K562 (cell line): Measurements from ENCODE around the gene ADGRB2. TPM values are rescaled to one million over a fixed set of nuclear protein-coding genes. Genes with fewer than 3 reads are reported as not detected.

ENCODE experiments used
- ATAC-seq: fragments of 200-7000 bp; cut with Tn5 transposase; 3 replicates; pipeline ENCODE4 v1.9.1; 2020; ENCODE audit warnings: moderate library complexity
- BruUV-seq: library from RNA; stranded (reverse); fragments of 400-500 nt; replicated peaks from 2 replicates; lab custom pipeline; 2021; lab: Mats Ljungman, UMichigan
- CTCF ChIA-PET: fragments of 300-600 bp; formaldehyde crosslinking; extraction: SDS; loops from one replicate; lab custom pipeline; 2021; ENCODE audit warnings: low intra/inter-chr PET ratio; lab: Yijun Ruan, JAX
- POLR2A ChIA-PET: fragments of 300-600, 350-650 bp; sonication (Branson Sonifier 250); formaldehyde crosslinking; extraction: SDS; loops from one replicate; lab custom pipeline; 2021; ENCODE audit warnings: antibody characterized with exemption, inconsistent platforms; lab: Yijun Ruan, JAX
- DNase-seq, 4 experiments: peaks; one replicate each; pipeline versions ENCODE4 v3.0.0 to v3.0.0-alpha.2; 2011 to 2018; ENCODE audit warnings: low spot score in 3 of 4, mixed read lengths in 3 of 4; ENCODE audit errors: extremely low read depth in 1 of 4
- FAIRE-seq: peaks from 2 replicates; lab custom pipeline; 2011; peaks lifted over from hg19 to GRCh38; lab: Jason Lieb, UNC
- H2AFZ ChIP-seq: 2 replicates; pipeline ENCODE4 v1.6.0; 2011; ENCODE audit warnings: low read depth, low read length, control low read depth, inconsistent platforms
- H3K27ac ChIP-seq: fragments of 200-600 bp; 3 replicates; pipeline ENCODE4 v1.8.0; 2011; ENCODE audit warnings: low read depth, mild to moderate bottlenecking, control low read depth, inconsistent platforms, low read length, moderate library complexity, mixed read lengths; ENCODE audit errors: extremely low read depth
- H3K27me3 ChIP-seq, 2 experiments: fragments of 300-600 bp in 1 of 2; 2 replicates in 1 of 2; 3 replicates in 1 of 2; pipeline versions ENCODE4 v1.6.0 to v1.8.0; 2011; ENCODE audit warnings: inconsistent platforms in 2 of 2, low read length in 2 of 2, mild to moderate bottlenecking in 1 of 2, mixed read lengths in 1 of 2, moderate library complexity in 1 of 2; ENCODE audit not compliant: control insufficient read depth in 2 of 2, insufficient read depth in 2 of 2
- H3K36me3 ChIP-seq: fragments of 300-600 bp; 3 replicates; pipeline ENCODE4 v1.8.0; 2011; ENCODE audit warnings: mild to moderate bottlenecking, low read length, inconsistent platforms; ENCODE audit not compliant: control insufficient read depth, insufficient read depth
- H3K4me1 ChIP-seq, 2 experiments: fragments of 200-600 bp in 1 of 2; replicated peaks in 1 of 2; 2 replicates in 1 of 2; 3 replicates in 1 of 2; pipeline versions ENCODE4 v1.5.1 to v1.8.0; 2011; ENCODE audit warnings: inconsistent platforms in 2 of 2, low read length in 2 of 2, mild to moderate bottlenecking in 1 of 2, mixed read lengths in 1 of 2, moderate library complexity in 1 of 2; ENCODE audit not compliant: control insufficient read depth in 2 of 2, insufficient read depth in 2 of 2
- H3K4me2 ChIP-seq: 2 replicates; pipeline ENCODE4 v1.6.1; 2011; ENCODE audit warnings: low read length, control low read depth, inconsistent platforms, mixed read lengths; ENCODE audit not compliant: insufficient read depth
- H3K4me3 ChIP-seq: fragments of 200-600 bp; sonication (generic), shearing (Covaris generic); 2 replicates; pipeline ENCODE4 v1.5.1; 2016; ENCODE audit warnings: control low read depth, inconsistent platforms
- H3K79me2 ChIP-seq: fragments of 200-600 bp; 3 replicates; pipeline ENCODE4 v1.8.0; 2011; ENCODE audit warnings: low read length, inconsistent platforms; ENCODE audit not compliant: control insufficient read depth, insufficient read depth
- H3K9ac ChIP-seq, 2 experiments: 2 replicates each; pipeline versions ENCODE4 v1.6.0 to v1.6.1; 2011; ENCODE audit warnings: low read depth in 2 of 2, low read length in 2 of 2, control low read depth in 1 of 2, inconsistent platforms in 1 of 2, mild to moderate bottlenecking in 1 of 2, mixed read lengths in 1 of 2; ENCODE audit not compliant: insufficient read depth in 1 of 2
- H3K9me1 ChIP-seq: one replicate; pipeline ENCODE4 v1.6.0; 2011; ENCODE audit warnings: inconsistent platforms, mild to moderate bottlenecking, low read length, moderate library complexity; ENCODE audit not compliant: control insufficient read depth, insufficient read depth
- H3K9me3 ChIP-seq: replicated peaks from 2 replicates; pipeline ENCODE4 v1.5.1; 2011; ENCODE audit warnings: low read depth, low read length, inconsistent platforms; ENCODE audit not compliant: control insufficient read depth, insufficient read depth
- H4K20me1 ChIP-seq: replicated peaks from 2 replicates; pipeline ENCODE4 v1.6.1; 2011; ENCODE audit warnings: low read length, inconsistent platforms, mixed read lengths; ENCODE audit not compliant: control insufficient read depth, insufficient read depth
- CAMTA2 ChIP-seq: fragments of 250-450 bp; sonication (Bioruptor Pico); conservative IDR thresholded peaks from 2 replicates; pipeline ENCODE4 v1.5.1; 2022
- MECOM ChIP-seq: fragments of 250-450 bp; sonication (Bioruptor Pico); IDR thresholded peaks from 2 replicates; pipeline ENCODE4 v1.8.0; 2022; ENCODE audit warnings: inconsistent platforms
- MED1 ChIP-seq: sonication (generic); formaldehyde crosslinking; IDR thresholded peaks from 2 replicates; pipeline ENCODE4 v1.8.1; 2023; ENCODE audit warnings: missing genetic modification reagents, borderline replicate concordance
- NELFE ChIP-seq: IDR thresholded peaks from 2 replicates; pipeline ENCODE4 v1.6.1; 2011; ENCODE audit warnings: mild to moderate bottlenecking; ENCODE audit not compliant: insufficient read depth, insufficient read length
- PHF21A ChIP-seq: fragments of 450-650 bp; IDR thresholded peaks from 2 replicates; pipeline ENCODE4 v1.6.1; 2017; ENCODE audit warnings: low read depth, borderline replicate concordance
- POLR2AphosphoS2 ChIP-seq: IDR thresholded peaks from 2 replicates; pipeline ENCODE4 v1.6.1; 2012; ENCODE audit warnings: low read length, improper control_type of control experiment
- TAF15 ChIP-seq: fragments of 200-400 bp; formaldehyde crosslinking; IDR thresholded peaks from 2 replicates; pipeline ENCODE4 v1.6.1; 2017; ENCODE audit warnings: mild to moderate bottlenecking, low read depth, low read length, moderate library complexity
- TGIF2 ChIP-seq: sonication (generic); formaldehyde crosslinking; IDR thresholded peaks from 2 replicates; pipeline ENCODE4 v1.8.1; 2022; ENCODE audit warnings: mild to moderate bottlenecking, missing genetic modification reagents, moderate library complexity
- ZC3H4 ChIP-seq: sonication (generic); formaldehyde crosslinking; IDR thresholded peaks from 2 replicates; pipeline ENCODE4 v1.9.0; 2021; ENCODE audit warnings: missing genetic modification reagents, borderline replicate concordance
- ZNF217 ChIP-seq: sonication (generic); formaldehyde crosslinking; IDR thresholded peaks from 2 replicates; pipeline ENCODE4 v1.8.0; 2022; ENCODE audit warnings: mild to moderate bottlenecking, missing genetic modification reagents
- ZNF239 ChIP-seq: fragments of 250-450 bp; sonication (Bioruptor Pico); IDR thresholded peaks from 2 replicates; pipeline ENCODE4 v1.4.0; 2020; ENCODE audit warnings: mild to moderate bottlenecking
- ZNF668 ChIP-seq: fragments of 250-450 bp; sonication (Bioruptor Pico); IDR thresholded peaks from 2 replicates; pipeline ENCODE4 v1.8.0; 2022; ENCODE audit warnings: mild to moderate bottlenecking, inconsistent platforms
- ZSCAN32 ChIP-seq: fragments of 450-650 bp; formaldehyde crosslinking; IDR thresholded peaks from 2 replicates; pipeline ENCODE4 v1.4.0; 2020; ENCODE audit warnings: mild to moderate bottlenecking, moderate library complexity
- WGBS: fragments of 100-300 bp; shearing (Covaris generic); methylation state at CpG from one replicate; pipeline ENCODE4 v1.1.6; 2016; ENCODE audit warnings: low coverage, mixed read lengths; ENCODE audit not compliant: insufficient coverage; ENCODE audit errors: missing lambda C conversion rate; 5-methylcytosine and 5-hydroxymethylcytosine counted together
- in situ Hi-C: fragments of 300-500 bp; cut with MboI; formaldehyde crosslinking; loops from 4 replicates; pipeline ENCODE4 v1.15.0; 2018; ENCODE audit warnings: inconsistent platforms, mixed read lengths
- intact Hi-C: fragments of 100-400 bp; cut with micrococcal nuclease; formaldehyde crosslinking; loops from 2 replicates; pipeline ENCODE4 v1.14.2; 2022
- polyA plus RNA-seq, 8 experiments: library from polyadenylated mRNA; depleted of rRNA in 4 of 8; stranded (reverse) in 5 of 8; unstranded in 3 of 8; fragments of >200 nt; fragmentation: Nextera tagmentation in 2 of 8; fragmentation: Illumina TruSeq in 1 of 8; extraction: Ambion mirVana in 2 of 8; extraction: Trizol in 1 of 8; gene quantifications; 2 replicates each; pipeline versions ENCODE4 v1.2.1 to v1.2.3, GENCODE V29; 2011 to 2014; ENCODE audit warnings: inconsistent platforms in 1 of 8, missing spikeins in 1 of 8
- total RNA-seq, 7 experiments: library from RNA; depleted of rRNA in 6 of 7; stranded (reverse); fragments of >200 nt in 6 of 7; fragmentation: Illumina TruSeq in 2 of 7; extraction: Trizol in 2 of 7; gene quantifications; 2 replicates each; pipeline versions ENCODE4 v1.2.1 to v1.2.3, GENCODE V29; 2011 to 2021; ENCODE audit warnings: low replicate concordance in 1 of 7
- TF ChIP-seq, protein P1 (sequence below): fragments of 450-650 bp; IDR thresholded peaks from 2 replicates; pipeline ENCODE4 v1.6.1; 2017; ENCODE audit warnings: antibody characterized with exemption

ADGRB2 gene
- total and polyA plus RNA-seq, 9 of the 15 experiments (the other 6 are each of a cell fraction or from before 2014, with no cell fraction given): 0.04 to 0.23 (median 0.20) TPM; not detected in 2

- H3K27ac ChIP-seq: no peak overlapping the region
- FAIRE-seq (no peak), ATAC-seq (no peak), DNase-seq (no peak)
- H3K4me1 ChIP-seq: peaks cover 27 to 40% of the 10 kb centered on the region in 2 experiments
- no peak overlapping the region for H3K4me3 ChIP-seq
- TF ChIP-seq POLR2AphosphoS2: no peak
- TF ChIP-seq MED1: no peak
- no peak for TF ChIP-seq TAF15
- TF ChIP-seq ZNF217 (CRISPR knock-in tag): no peak
- in situ Hi-C loops: no loop called here
- intact Hi-C loops: no loop called here
- no peaks in the 10 kb centered on the region for H3K36me3 ChIP-seq
- H3K4me2 ChIP-seq: no peak overlapping the region
- H3K9me3 ChIP-seq: no peaks in the 10 kb centered on the region
- H4K20me1 ChIP-seq: peaks cover 47% of the 10 kb centered on the region
- BruUV-seq: no TSS peak
- no peak overlapping the region for H2AFZ ChIP-seq
- H3K27me3 ChIP-seq: peaks cover 22 to 64% of the 10 kb centered on the region in 2 experiments; a peak in 4 of 5 replicates
- no peaks in the 10 kb centered on the region for H3K79me2 ChIP-seq
- 0 out of 4 replicates have a peak overlapping the region, but pooled peaks of 1 of the 2 experiments have one; percentile 32 for H3K9ac ChIP-seq
- WGBS: 14% methylated on average over 7 of the region's 7 CpGs
- CTCF ChIA-PET: interaction anchor here (0.6 kb wide), 1 partner anchor 468 kb away, joined by 7 read pairs; no protein-coding TSS in a partner anchor
- no peaks in the 10 kb centered on the region for H3K9me1 ChIP-seq
- POLR2A ChIA-PET: interaction anchor here (0.7 to 2.4 kb wide), 3 partner anchors 11 to 240 kb away, joined by 3 to 9 read pairs (median 3); no protein-coding TSS in a partner anchor
These were observed 3.1 kb upstream of the ADGRB2 start for GRCh38 chr1:31767225-31767624.

DNA sequence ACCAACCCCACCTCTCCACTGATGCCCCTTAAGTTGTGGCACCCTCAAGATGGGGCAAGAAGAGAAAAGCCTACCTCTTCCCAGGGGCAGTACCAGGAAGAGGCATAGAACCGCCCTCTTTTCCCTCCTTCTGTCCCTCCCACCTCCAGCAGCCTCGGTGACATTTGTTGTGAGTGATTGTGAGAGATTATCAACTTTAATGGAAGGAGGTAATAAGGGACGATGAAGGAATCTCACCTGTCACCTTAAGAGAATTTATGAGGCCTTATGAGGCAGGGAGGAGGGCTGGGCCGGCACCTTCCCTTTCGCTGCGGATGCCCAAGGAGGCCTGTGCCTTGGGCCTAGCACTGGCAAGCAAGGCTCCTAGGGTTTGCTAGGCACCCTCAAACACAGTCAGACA lies 1.4 kb upstream of the ADGRB2 start:
- Histone ChIP-seq H3K4me2 (no peak overlapping the region), H3K27ac (no peak overlapping the region), H2AFZ (no peak overlapping the region), H3K9me3 (no peaks in the 10 kb centered on the region), H3K4me3 (no peak overlapping the region), H3K9ac (no peak overlapping the region), H3K79me2 (no peaks in the 10 kb centered on the region), H3K9me1 (no peaks in the 10 kb centered on the region), H4K20me1 (peaks cover 53% of the 10 kb centered on the region), H3K4me1 (peaks cover 30 to 45% of the 10 kb centered on the region in 2 experiments), H3K27me3 (peaks cover 33 to 61% of the 10 kb centered on the region in 2 experiments; a peak in 4 of 5 replicates), H3K36me3 (no peaks in the 10 kb centered on the region)
- POLR2A ChIA-PET: interaction anchor here (0.6 to 2.4 kb wide), 4 partner anchors 12 to 188 kb away, joined by 3 to 9 read pairs (median 4); partner anchors contain the start of gene COL16A1
- CTCF ChIA-PET: interaction anchor here (1.0 to 2.1 kb wide), 4 partner anchors 24 to 298 kb away, joined by 4 to 48 read pairs (median 7); no protein-coding TSS in a partner anchor
- intact Hi-C loops (loop anchor here (1.0 kb wide), 1 partner anchor 24 kb away; no protein-coding TSS in a partner anchor), in situ Hi-C loops (no loop called here)
- no peak for ATAC-seq
- FAIRE-seq: no peak
- 16% methylated on average over 6 of the region's 6 CpGs for WGBS
- DNase-seq: no peak
- BruUV-seq: no TSS peak
- TF ChIP-seq ZSCAN32 (CRISPR knock-in tag) (no peak), MECOM (no peak), PHF21A (no peak), NELFE (no peak), ZC3H4 (CRISPR knock-in tag) (no peak), ZNF668 (CRISPR knock-in tag) (no peak), TGIF2 (CRISPR knock-in tag) (no peak), ZNF239 (no peak), CAMTA2 (CRISPR knock-in tag) (no peak)
- TF ChIP-seq, protein P1, sequence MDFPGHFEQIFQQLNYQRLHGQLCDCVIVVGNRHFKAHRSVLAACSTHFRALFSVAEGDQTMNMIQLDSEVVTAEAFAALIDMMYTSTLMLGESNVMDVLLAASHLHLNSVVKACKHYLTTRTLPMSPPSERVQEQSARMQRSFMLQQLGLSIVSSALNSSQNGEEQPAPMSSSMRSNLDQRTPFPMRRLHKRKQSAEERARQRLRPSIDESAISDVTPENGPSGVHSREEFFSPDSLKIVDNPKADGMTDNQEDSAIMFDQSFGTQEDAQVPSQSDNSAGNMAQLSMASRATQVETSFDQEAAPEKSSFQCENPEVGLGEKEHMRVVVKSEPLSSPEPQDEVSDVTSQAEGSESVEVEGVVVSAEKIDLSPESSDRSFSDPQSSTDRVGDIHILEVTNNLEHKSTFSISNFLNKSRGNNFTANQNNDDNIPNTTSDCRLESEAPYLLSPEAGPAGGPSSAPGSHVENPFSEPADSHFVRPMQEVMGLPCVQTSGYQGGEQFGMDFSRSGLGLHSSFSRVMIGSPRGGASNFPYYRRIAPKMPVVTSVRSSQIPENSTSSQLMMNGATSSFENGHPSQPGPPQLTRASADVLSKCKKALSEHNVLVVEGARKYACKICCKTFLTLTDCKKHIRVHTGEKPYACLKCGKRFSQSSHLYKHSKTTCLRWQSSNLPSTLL: no peak
